ENCODE results near the gene CCDC88A. TPM values are rescaled to one million over a fixed set of nuclear protein-coding genes. Genes with fewer than 3 reads are reported as not detected.

The CCDC88A gene

DNA sequence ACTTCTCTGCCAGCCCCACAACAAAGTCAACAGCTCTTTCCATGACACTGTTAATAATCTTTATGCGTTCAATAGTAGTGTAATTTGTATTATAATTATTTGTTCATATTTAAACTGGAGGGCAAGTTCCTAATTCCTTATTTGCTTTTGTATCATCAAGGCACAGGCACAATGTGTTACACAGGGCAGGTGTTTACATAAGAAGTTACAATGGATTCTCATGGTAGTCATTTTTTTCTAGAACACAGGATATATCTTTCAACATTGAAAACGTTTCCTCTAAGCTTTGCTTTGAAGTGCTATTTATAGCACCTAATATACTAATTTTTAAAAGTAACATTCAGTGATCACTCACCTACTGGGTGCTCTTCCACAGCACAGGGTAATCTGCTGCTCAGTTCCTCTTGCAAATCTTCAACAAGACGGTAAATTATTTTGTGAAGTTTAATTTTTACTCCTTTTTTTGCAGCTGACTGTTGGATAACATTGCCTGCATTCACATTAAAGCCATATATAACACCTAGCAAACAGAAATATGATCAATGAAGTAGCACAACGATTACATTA lies 179.9 kb downstream of the CCDC88A start:
- DNase-seq, result no peak
- no peak overlapping the region for H2BK15ac ChIP-seq (ENCODE audit: low read depth, poor library complexity, severe bottlenecking)
- no peak overlapping the region for H2BK120ac ChIP-seq (ENCODE audit: low read depth, low read length)
- H3K27ac ChIP-seq (ENCODE audit: low read length, poor library complexity, severe bottlenecking), result no peak overlapping the region
- no peak overlapping the region for H2BK12ac ChIP-seq (ENCODE audit: low read length in 2 of 2)
- no peak overlapping the region for H4K8ac ChIP-seq (ENCODE audit: low read length)
- H3K23ac ChIP-seq (ENCODE audit: low read length in 2 of 2), result no peak overlapping the region
- H4K91ac ChIP-seq (ENCODE audit: low read length), result no peak overlapping the region
- no peak overlapping the region for H2AFZ ChIP-seq (ENCODE audit: low read depth, low read length)
- H3K18ac ChIP-seq (ENCODE audit: low read depth in 1 of 2, low read length in 2 of 2), result no peak overlapping the region
- no peak overlapping the region for H3K9ac ChIP-seq (ENCODE audit: low read length)
- WGBS, result 100% methylated on average over 1 of the region's 4 CpGs
- H3K9me3 ChIP-seq (ENCODE audit: control insufficient read depth, low read length), result no peaks in the 10 kb centered on the region
- no peak overlapping the region for H2AK5ac ChIP-seq (ENCODE audit: low read length, severe bottlenecking)
- no peak overlapping the region for H3K4me3 ChIP-seq (ENCODE audit: insufficient read depth in 1 of 2, low read depth in 1 of 2, low read length in 2 of 2)
- H3K79me1 ChIP-seq (replicated peaks; ENCODE audit: low read length, poor library complexity, severe bottlenecking), result no peaks in the 10 kb centered on the region
- no peak overlapping the region for H3K4me2 ChIP-seq (ENCODE audit: low read length, poor library complexity, severe bottlenecking)
- no peak overlapping the region for H2BK5ac ChIP-seq (ENCODE audit: low read depth, low read length, poor library complexity, severe bottlenecking)
- H3K14ac ChIP-seq (ENCODE audit: low read length in 2 of 2), result no peak overlapping the region
- no peak overlapping the region for H3K4ac ChIP-seq (ENCODE audit: low read depth in 1 of 2, low read length in 2 of 2)
- H3K4me1 ChIP-seq (ENCODE audit: control insufficient read depth, insufficient read depth, low read depth, low read length), result no peaks in the 10 kb centered on the region
- peaks cover 7 to 77% of the 10 kb centered on the region in 2 experiments for H3K36me3 ChIP-seq (ENCODE audit: control insufficient read depth in 1 of 2, insufficient read depth in 2 of 2, low read depth in 1 of 2, low read length in 2 of 2)
- H3K27me3 ChIP-seq (ENCODE audit: control insufficient read depth in 1 of 2, insufficient read depth in 1 of 2, low read length in 2 of 2), result no peaks in the 10 kb centered on the region

Small RNA genes lying within 50 kb of the gene (small RNA-seq; reads per million reads assigned to genes)
- gene RF00019 (ENCODE audit: low read depth) (not detected), gene RNU6-221P (ENCODE audit: low read depth) (not detected), gene RNU6-775P (ENCODE audit: low read depth) (not detected)
